Hepatocyte (in vitro differentiated cells): Measurements from ENCODE around the gene LYPLA2. TPM values are rescaled to one million over a fixed set of nuclear protein-coding genes. Genes with fewer than 3 reads are reported as not detected.
"Not testable (repeated sequence)": the region's sequence is repeated elsewhere in the genome, so short reads cannot be mapped to it uniquely, and the experiment has no call there.

Source experiments
- DNase-seq: peaks from one replicate; pipeline ENCODE4 v3.0.0-alpha.2; 2016; ENCODE audit warnings: low spot score
- H2AFZ ChIP-seq: fragments of 200-600 bp; sonication (generic); 2 replicates; pipeline ENCODE4 v1.6.0; 2016; ENCODE audit warnings: antibody characterized with exemption, mild to moderate bottlenecking
- H3K27ac ChIP-seq: fragments of 200-600 bp; sonication (generic); 2 replicates; pipeline ENCODE4 v1.5.1; 2016; ENCODE audit warnings: mild to moderate bottlenecking
- H3K27me3 ChIP-seq: fragments of 200-600 bp; sonication (generic); 2 replicates; pipeline ENCODE4 v1.6.1; 2016
- H3K36me3 ChIP-seq: fragments of 200-600 bp; sonication (generic); replicated peaks from 2 replicates; pipeline ENCODE4 v1.5.1; 2016; ENCODE audit warnings: low read depth; ENCODE audit not compliant: insufficient read depth
- H3K4me1 ChIP-seq: fragments of 200-600 bp; sonication (generic); 2 replicates; pipeline ENCODE4 v1.5.1; 2016; ENCODE audit warnings: mild to moderate bottlenecking, moderate library complexity; ENCODE audit not compliant: insufficient read depth
- H3K4me2 ChIP-seq: fragments of 200-600 bp; sonication (generic); 2 replicates; pipeline ENCODE4 v1.6.0; 2016
- H3K4me3 ChIP-seq: fragments of 200-600 bp; sonication (generic); 2 replicates; pipeline ENCODE4 v1.5.1; 2016; ENCODE audit warnings: mild to moderate bottlenecking
- H3K79me2 ChIP-seq: fragments of 200-600 bp; sonication (generic); 2 replicates; pipeline ENCODE4 v1.6.0; 2017; ENCODE audit warnings: mild to moderate bottlenecking
- H3K9me2 ChIP-seq: fragments of 200-600 bp; sonication (generic); replicated peaks from 2 replicates; pipeline ENCODE4 v1.6.0; 2017; ENCODE audit warnings: mild to moderate bottlenecking; ENCODE audit not compliant: insufficient read depth
- H3K9me3 ChIP-seq: fragments of 200-600 bp; sonication (generic); 2 replicates; pipeline ENCODE4 v1.5.1; 2016; ENCODE audit warnings: low read depth, mild to moderate bottlenecking
- H4K20me1 ChIP-seq: fragments of 200-600 bp; sonication (generic); 2 replicates; pipeline ENCODE4 v1.6.0; 2016; ENCODE audit warnings: mild to moderate bottlenecking; ENCODE audit not compliant: insufficient read depth, poor library complexity, severe bottlenecking
- CTCF ChIP-seq: fragments of 200-600 bp; sonication (generic); IDR thresholded peaks from 2 replicates; pipeline ENCODE4 v1.5.1; 2016; ENCODE audit warnings: antibody characterized with exemption, mild to moderate bottlenecking; ENCODE audit not compliant: poor library complexity
- EZH2 ChIP-seq: fragments of 200-600 bp; sonication (generic); IDR thresholded peaks from 2 replicates; pipeline ENCODE4 v1.6.1; 2016; ENCODE audit warnings: antibody characterized with exemption, mild to moderate bottlenecking, borderline replicate concordance
- EZH2phosphoT487 ChIP-seq: fragments of 200-600 bp; sonication (generic); IDR thresholded peaks from one replicate; pipeline ENCODE4 v1.6.1; 2018; ENCODE audit warnings: antibody characterized with exemption, mild to moderate bottlenecking, low read depth, moderate library complexity; ENCODE audit not compliant: unreplicated experiment, severe bottlenecking
- WGBS: methylation state at CpG from one replicate; pipeline ENCODE4 v1.1.6; 2016; ENCODE audit warnings: low lambda C conversion rate; ENCODE audit errors: missing lambda C conversion rate; 5-methylcytosine and 5-hydroxymethylcytosine counted together
- polyA plus RNA-seq: library from polyadenylated mRNA; unstranded; fragments of >200 nt; fragmentation: Nextera tagmentation; extraction: Ambion mirVana; gene quantifications from 2 replicates; pipeline ENCODE4 v1.2.1, GENCODE V29; 2016
- total RNA-seq: library from RNA; depleted of rRNA; stranded (reverse); fragments of >200 nt; gene quantifications from 2 replicates; pipeline ENCODE4 v1.2.3, GENCODE V29; 2014

LYPLA2 gene
- total and polyA plus RNA-seq, 2 experiments from 2014 or later: 73.2 to 162 TPM

- peak within 1 kb of the TSS; percentile 34 for H2AFZ ChIP-seq
- H3K9me2 ChIP-seq: no peaks in the 10 kb centered on the region
- no peaks in the 10 kb centered on the region for H4K20me1 ChIP-seq
- no peaks in the 10 kb centered on the region for H3K27me3 ChIP-seq
- TF ChIP-seq EZH2: no peak
- TF ChIP-seq CTCF: no peak
- TF ChIP-seq EZH2phosphoT487: no peak
- H3K27ac ChIP-seq: peak within 1 kb of the TSS; percentile 99
- peak; percentile 97 for DNase-seq
- H3K4me3 ChIP-seq: peak within 1 kb of the TSS; percentile 73
- 2% methylated on average over 24 of the region's 82 CpGs for WGBS
- H3K36me3 ChIP-seq: no peaks in the 10 kb centered on the region
- peak within 1 kb of the TSS; percentile 93 for H3K4me2 ChIP-seq
- no peaks in the 10 kb centered on the region for H3K9me3 ChIP-seq
- H3K4me1 ChIP-seq: peaks cover 18% of the 10 kb centered on the region
- H3K79me2 ChIP-seq: peaks cover 6% of the 10 kb centered on the region
Observed at GRCh38 chr1:23800400-23801337, 9.7 kb downstream of the LYPLA2 start, which contains the start of gene GALE. Gene GALE (minus strand): TSS chr1:23800754. CDS start chr1:23799007, 1,747 bp downstream.

GRCh38 chr1:23801338-23801748, 10.4 kb downstream of the LYPLA2 start:
- Histone ChIP-seq H3K36me3 (no peaks in the 10 kb centered on the region), H3K4me2 (peak overlapping the region; percentile 93), H3K4me1 (peaks cover 18% of the 10 kb centered on the region), H3K4me3 (peak overlapping the region; percentile 61), H4K20me1 (no peaks in the 10 kb centered on the region), H3K27ac (peak overlapping the region; percentile 99), H3K27me3 (no peaks in the 10 kb centered on the region), H3K9me3 (no peaks in the 10 kb centered on the region), H2AFZ (peak overlapping the region; percentile 34), H3K9me2 (no peaks in the 10 kb centered on the region), H3K79me2 (peaks cover 6% of the 10 kb centered on the region)
- TF ChIP-seq CTCF (no peak), EZH2 (no peak), EZH2phosphoT487 (no peak)
- 9% methylated on average over 19 of the region's 19 CpGs for WGBS
- peak; percentile 73 for DNase-seq

- no peaks in the 10 kb centered on the region for H3K27me3 ChIP-seq
- no peaks in the 10 kb centered on the region for H3K9me3 ChIP-seq
- H3K79me2 ChIP-seq: peaks cover 6% of the 10 kb centered on the region
- TF ChIP-seq EZH2 (no peak), CTCF (no peak), EZH2phosphoT487 (no peak)
- peak overlapping the region; percentile 99 for H3K27ac ChIP-seq
- no peaks in the 10 kb centered on the region for H3K36me3 ChIP-seq
- DNase-seq: no peak
- peaks cover 18% of the 10 kb centered on the region for H3K4me1 ChIP-seq
- H3K4me2 ChIP-seq: peak overlapping the region; percentile 93
- no peak overlapping the region for H2AFZ ChIP-seq
- no peaks in the 10 kb centered on the region for H4K20me1 ChIP-seq
- no peaks in the 10 kb centered on the region for H3K9me2 ChIP-seq
- no peak overlapping the region for H3K4me3 ChIP-seq
- WGBS: 67% methylated on average over 10 of the region's 10 CpGs
Observed at GRCh38 chr1:23801876-23802275, 10.9 kb downstream of the LYPLA2 start.

GRCh38 chr1:23802809-23803342, 11.9 kb downstream of the LYPLA2 start:
- H3K79me2 ChIP-seq, H3K9me3 ChIP-seq, H3K9me2 ChIP-seq, H3K4me3 ChIP-seq, H3K27ac ChIP-seq, H3K27me3 ChIP-seq, DNase-seq, H3K4me2 ChIP-seq, H3K36me3 ChIP-seq, H4K20me1 ChIP-seq, H2AFZ ChIP-seq: not testable (repeated sequence)
- peaks cover 18% of the 10 kb centered on the region for H3K4me1 ChIP-seq
- 93% methylated on average over 7 of the region's 7 CpGs for WGBS
